K562 (cell line): ENCODE results near the gene LEPROT. TPM values are rescaled to one million over a fixed set of nuclear protein-coding genes. Genes with fewer than 3 reads are reported as not detected.

ENCODE experiments used
- ARID3B ChIP-seq: fragments of 250-450 bp; sonication (Bioruptor Pico); IDR thresholded peaks from 2 replicates; pipeline ENCODE4 v1.4.0; 2020; ENCODE audit warnings: borderline replicate concordance
- CLOCK ChIP-seq: fragments of 250-450 bp; sonication (Bioruptor Pico); IDR thresholded peaks from 2 replicates; pipeline ENCODE4 v1.4.0; 2020; ENCODE audit warnings: mild to moderate bottlenecking, moderate library complexity, borderline replicate concordance
- DIDO1 ChIP-seq: fragments of 450-650 bp; IDR thresholded peaks from 2 replicates; pipeline ENCODE4 v1.6.1; 2016; ENCODE audit warnings: low read depth, missing biosample characterization, missing genetic modification characterization
- DNMT1 ChIP-seq: fragments of 450-650 bp; IDR thresholded peaks from 2 replicates; pipeline ENCODE4 v1.6.1; 2016; ENCODE audit warnings: antibody characterized with exemption, mild to moderate bottlenecking
- E2F5 ChIP-seq: sonication (generic); formaldehyde crosslinking; IDR thresholded peaks from 2 replicates; pipeline ENCODE4 v1.8.0; 2022; ENCODE audit warnings: mild to moderate bottlenecking, missing genetic modification reagents
- EHMT2 ChIP-seq: fragments of 450-650 bp; IDR thresholded peaks from 2 replicates; pipeline ENCODE4 v1.6.1; 2018; ENCODE audit warnings: antibody characterized with exemption
- HDAC6 ChIP-seq: IDR thresholded peaks from 2 replicates; pipeline ENCODE4 v1.6.1; 2012; ENCODE audit warnings: low read depth, mild to moderate bottlenecking, control low read depth, inconsistent platforms, low read length, moderate library complexity
- MCM7 ChIP-seq, 2 experiments: fragments of 450-650 bp; IDR thresholded peaks; 2 replicates each; pipeline ENCODE4 v1.6.1; 2016 to 2018
- PBX2 ChIP-seq, 2 experiments: IDR thresholded peaks in 1 of 2; conservative IDR thresholded peaks in 1 of 2; 2 replicates each; pipeline ENCODE4 v1.6.1; 2016; ENCODE audit warnings: low read depth in 2 of 2, mild to moderate bottlenecking in 1 of 2, missing compliant biosample characterization in 1 of 2, missing genetic modification characterization in 1 of 2, moderate library complexity in 1 of 2
- POLR2AphosphoS2 ChIP-seq: IDR thresholded peaks from 2 replicates; pipeline ENCODE4 v1.6.1; 2012; ENCODE audit warnings: low read length, improper control_type of control experiment
- POLR3A ChIP-seq: IDR thresholded peaks from 2 replicates; pipeline ENCODE4 v1.6.1; 2011; ENCODE audit warnings: borderline replicate concordance, mild to moderate bottlenecking, moderate library complexity; ENCODE audit not compliant: insufficient read length, insufficient read depth; ENCODE audit errors: extremely low read depth
- RB1 ChIP-seq: fragments of 450-650 bp; IDR thresholded peaks from 2 replicates; pipeline ENCODE4 v1.6.1; 2017; ENCODE audit warnings: low read depth, mild to moderate bottlenecking
- TCF3 ChIP-seq: sonication (generic); formaldehyde crosslinking; IDR thresholded peaks from 2 replicates; pipeline ENCODE4 v1.4.0; 2020; ENCODE audit warnings: mild to moderate bottlenecking, missing genetic modification reagents
- TCFL5 ChIP-seq: fragments of 250-450 bp; sonication (Bioruptor Pico); conservative IDR thresholded peaks from 2 replicates; pipeline ENCODE4 v1.6.1; 2021; ENCODE audit warnings: mild to moderate bottlenecking, moderate library complexity, matching md5 sums
- THRA ChIP-seq: fragments of 450-650 bp; IDR thresholded peaks from 2 replicates; pipeline ENCODE4 v1.6.1; 2017; ENCODE audit warnings: mild to moderate bottlenecking, moderate library complexity
- XRCC3 ChIP-seq: fragments of 450-650 bp; IDR thresholded peaks from 2 replicates; pipeline ENCODE4 v1.6.1; 2017; ENCODE audit warnings: mild to moderate bottlenecking, moderate library complexity
- ZNF174 ChIP-seq: fragments of 250-450 bp; sonication (Bioruptor Pico); IDR thresholded peaks from 2 replicates; pipeline ENCODE4 v1.4.0; 2020; ENCODE audit warnings: mild to moderate bottlenecking
- ZSCAN29 ChIP-seq: fragments of 450-650 bp; IDR thresholded peaks from 2 replicates; pipeline ENCODE4 v1.6.1; 2017
- polyA plus RNA-seq, 8 experiments: library from polyadenylated mRNA; depleted of rRNA in 4 of 8; stranded (reverse) in 5 of 8; unstranded in 3 of 8; fragments of >200 nt; fragmentation: Nextera tagmentation in 2 of 8; fragmentation: Illumina TruSeq in 1 of 8; extraction: Ambion mirVana in 2 of 8; extraction: Trizol in 1 of 8; gene quantifications; 2 replicates each; pipeline versions ENCODE4 v1.2.1 to v1.2.3, GENCODE V29; 2011 to 2014; ENCODE audit warnings: inconsistent platforms in 1 of 8, missing spikeins in 1 of 8
- total RNA-seq, 7 experiments: library from RNA; depleted of rRNA in 6 of 7; stranded (reverse); fragments of >200 nt in 6 of 7; fragmentation: Illumina TruSeq in 2 of 7; extraction: Trizol in 2 of 7; gene quantifications; 2 replicates each; pipeline versions ENCODE4 v1.2.1 to v1.2.3, GENCODE V29; 2011 to 2021; ENCODE audit warnings: low replicate concordance in 1 of 7

LEPROT gene
- total and polyA plus RNA-seq, 9 of the 15 experiments (the other 6 are each of a cell fraction or from before 2014, with no cell fraction given) = 28.1 to 97.5 (median 45.8) TPM

- TF ChIP-seq MCM7 (IDR thresholded peaks at IDR 0.05) (no peak), XRCC3 (no peak), PBX2 (CRISPR knock-in tag; IDR thresholded peaks at IDR 0.05; ENCODE audit: low read depth) (no peak), PBX2 (tag; conservative IDR thresholded peaks at IDR 0.05; ENCODE audit: low read depth) (no peak; the same call in 1 of the 2 replicates), POLR3A (no peak), EHMT2 (0 out of 2 replicates have a peak, but pooled peaks have one; percentile 60), THRA (no peak), E2F5 (CRISPR knock-in tag) (no peak), POLR2AphosphoS2 (no peak), DIDO1 (no peak), ARID3B (CRISPR knock-in tag) (no peak), HDAC6 (no peak), TCF3 (peak; percentile 94), CLOCK (CRISPR knock-in tag) (no peak), ZNF174 (CRISPR knock-in tag) (no peak), RB1 (peak; percentile 8; the same call in 1 of the 2 replicates), DNMT1 (no peak), TCFL5 (CRISPR knock-in tag) (no peak), ZSCAN29 (no peak)
Measured at GRCh38 chr1:65480684-65481405, 60.4 kb downstream of the LEPROT start (continued).
